Stimulated activated CD8-positive, alpha-beta memory T cell treated with anti-CD3 and anti-CD28 coated beads, Interleukin-2, amount 100 ng/mL, for 48 hours (primary cell): Measurements from ENCODE around the gene AOAH.

Experiments used
- DNase-seq, 2 donors: peaks; one replicate each; pipeline ENCODE4 v3.0.0-alpha.2; 2020; ENCODE audit warnings: low read depth in 2 of 2

The AOAH gene

GRCh38 chr7:36692456-36692855, 31.8 kb downstream of the AOAH start:
- no peak for DNase-seq

DNA sequence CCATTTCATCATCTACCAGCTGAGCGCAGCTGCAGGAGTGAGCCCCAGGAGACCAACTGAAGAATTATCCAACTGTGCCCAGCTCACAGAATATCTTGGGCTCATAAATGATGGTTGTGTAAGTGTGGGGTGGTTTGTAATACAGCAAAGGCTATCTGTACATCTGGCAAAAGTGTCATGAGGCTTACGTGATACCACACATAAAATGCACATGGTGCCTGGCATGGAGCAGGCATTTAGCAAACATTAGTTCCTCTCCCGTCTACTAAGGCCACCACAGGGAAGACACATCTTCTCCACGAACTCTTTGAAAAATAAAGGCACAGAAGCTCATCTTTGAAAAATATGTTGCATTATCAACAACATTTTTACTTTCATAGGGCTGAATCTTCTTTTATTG, 32.3 kb downstream of the AOAH start:
- no peak for DNase-seq

GRCh38 chr7:36690514-36691187, 33.6 kb downstream of the AOAH start:
- DNase-seq: no peak

- no peak for DNase-seq
These were observed 34.3 kb downstream of the AOAH start for GRCh38 chr7:36690041-36690440.

DNA sequence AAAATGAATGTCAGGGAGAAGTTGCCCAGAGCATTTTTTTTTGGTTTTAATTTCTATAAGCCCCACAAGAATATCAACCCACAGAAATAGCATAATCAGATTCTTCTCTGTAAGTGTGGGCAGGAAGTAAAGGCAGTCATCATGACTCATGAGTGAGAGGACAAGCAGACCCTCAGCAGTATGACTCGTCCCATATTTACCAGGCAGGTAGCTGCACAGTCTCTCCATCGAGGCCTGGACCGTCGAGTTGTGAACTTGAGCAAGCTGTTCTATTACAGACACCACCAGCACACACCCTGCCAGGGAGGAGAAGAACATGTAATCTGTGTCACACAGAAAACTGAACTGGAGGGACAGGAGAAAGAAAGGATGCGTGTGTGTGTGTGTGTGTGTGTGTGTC, 37.8 kb downstream of the AOAH start:
- peak; percentile 37 to 48 for DNase-seq

GRCh38 chr7:36684954-36685353, 39.3 kb downstream of the AOAH start:
- no peak for DNase-seq

DNA sequence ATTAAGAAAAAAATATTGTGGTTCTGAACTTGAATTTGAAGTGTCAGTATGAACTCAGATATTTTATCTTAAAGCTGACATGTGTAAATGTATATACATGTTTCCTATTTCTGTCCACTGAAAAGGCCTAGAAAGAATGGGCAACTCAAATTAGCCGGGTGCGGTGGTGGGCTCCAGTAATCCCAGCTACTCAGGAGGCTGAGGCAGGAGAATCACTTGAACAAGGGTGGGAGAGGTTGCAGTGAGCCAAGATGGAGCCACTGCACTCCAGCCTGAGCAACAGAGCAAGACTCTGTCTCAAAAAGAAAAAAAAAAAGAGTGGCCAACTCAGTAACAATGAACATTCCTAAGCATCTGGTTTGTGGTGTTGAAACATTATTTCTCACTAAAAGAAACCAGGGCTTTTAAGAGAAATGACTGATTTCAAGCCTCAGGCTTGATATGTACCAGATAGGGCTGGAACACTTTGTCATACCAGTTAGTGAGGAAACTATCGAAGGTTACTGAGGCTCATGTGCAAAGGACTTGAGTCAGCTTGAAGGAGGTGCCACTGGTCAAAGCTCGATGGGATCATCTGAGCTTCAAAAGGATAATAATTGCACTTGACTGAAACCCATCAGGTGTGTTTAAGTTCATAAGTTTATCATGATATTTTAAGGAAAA, 40.5 kb downstream of the AOAH start:
- no peak for DNase-seq

- no peak for DNase-seq
These were observed 41.2 kb downstream of the AOAH start for GRCh38 chr7:36683111-36683510.

DNA sequence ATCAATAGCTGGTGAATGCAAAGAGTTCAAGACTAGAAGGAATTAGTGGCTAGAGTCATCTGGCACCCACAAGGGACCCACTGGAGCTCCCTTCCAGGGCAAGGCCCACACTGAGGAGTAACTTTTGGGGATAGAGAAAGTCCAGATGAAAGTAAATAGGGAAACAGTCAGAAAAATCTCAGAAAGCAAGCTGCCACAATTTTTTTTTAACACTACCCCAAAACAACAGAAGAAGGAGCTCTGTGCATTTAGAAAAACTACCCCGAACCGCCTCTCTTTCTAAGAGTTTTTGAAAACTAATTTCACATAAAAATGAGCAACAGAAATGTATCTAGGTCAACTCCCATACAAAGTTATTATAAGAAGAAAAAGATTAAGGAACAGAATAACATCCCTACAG, 42.2 kb downstream of the AOAH start:
- no peak for DNase-seq

GRCh38 chr7:36677769-36678437, 46.4 kb downstream of the AOAH start:
- peak in 1 of 2 donors; percentile 52 for DNase-seq

GRCh38 chr7:36673703-36674102, 50.6 kb downstream of the AOAH start:
- no peak for DNase-seq

DNA sequence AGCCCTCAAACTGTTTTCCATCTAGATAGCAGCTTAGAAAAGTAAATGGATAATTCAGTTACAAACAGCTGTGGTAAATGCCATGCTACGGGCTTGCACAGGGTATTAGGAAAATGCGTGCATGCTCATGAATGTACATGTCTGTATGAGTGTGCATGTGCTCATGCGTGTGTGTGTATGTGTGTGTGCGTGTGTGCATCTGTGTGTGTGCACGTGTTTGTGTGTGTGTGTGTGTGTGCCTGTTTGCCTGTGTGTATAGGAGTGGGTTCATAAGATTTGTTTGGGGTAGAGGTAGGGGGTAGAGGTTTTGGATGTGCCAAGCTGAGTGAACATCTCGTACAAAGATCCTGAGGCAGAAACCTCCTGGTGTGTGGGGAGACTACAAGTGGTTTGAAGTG, 52.9 kb downstream of the AOAH start:
- DNase-seq: no peak

DNA sequence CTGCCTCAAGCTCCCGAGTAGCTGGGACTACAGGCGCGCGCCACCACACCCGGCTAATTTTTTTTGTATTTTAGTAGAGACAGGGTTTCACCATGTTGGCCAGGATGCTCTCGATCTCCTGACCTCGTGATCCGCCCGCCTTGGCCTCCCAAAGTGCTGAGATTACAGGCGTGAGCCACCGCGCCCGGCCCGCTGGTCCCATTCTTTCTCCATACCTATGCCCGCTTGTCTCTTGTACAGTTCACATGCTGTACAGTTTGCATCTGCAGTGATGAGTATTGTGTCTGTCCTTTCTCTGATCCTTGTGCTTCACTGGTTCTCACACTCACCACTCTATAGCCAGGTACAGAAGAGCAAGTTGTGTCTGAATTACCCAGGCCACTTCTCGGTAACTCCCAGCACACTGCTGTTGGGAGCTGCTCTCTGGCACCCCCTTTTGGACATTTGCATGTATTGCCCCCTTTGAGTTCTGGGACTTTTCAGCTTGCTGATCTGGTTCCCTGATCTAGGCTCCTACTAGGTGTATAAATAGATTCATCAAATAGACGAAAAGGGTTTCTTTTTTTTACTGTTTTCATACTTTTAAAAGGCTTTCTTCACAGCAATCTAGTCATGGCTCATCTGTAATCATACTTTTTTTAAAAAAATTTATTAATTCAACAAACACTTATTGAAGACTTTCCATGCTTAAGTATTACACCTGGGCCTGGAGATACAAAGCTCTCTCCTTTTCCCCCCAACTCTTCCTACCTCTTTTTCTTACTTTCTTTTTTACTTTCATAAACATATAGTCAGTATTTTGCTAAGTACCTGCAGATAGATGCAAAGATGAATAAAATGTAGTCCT, 53.5 kb downstream of the AOAH start:
- DNase-seq: peak; percentile 34 to 48

DNA sequence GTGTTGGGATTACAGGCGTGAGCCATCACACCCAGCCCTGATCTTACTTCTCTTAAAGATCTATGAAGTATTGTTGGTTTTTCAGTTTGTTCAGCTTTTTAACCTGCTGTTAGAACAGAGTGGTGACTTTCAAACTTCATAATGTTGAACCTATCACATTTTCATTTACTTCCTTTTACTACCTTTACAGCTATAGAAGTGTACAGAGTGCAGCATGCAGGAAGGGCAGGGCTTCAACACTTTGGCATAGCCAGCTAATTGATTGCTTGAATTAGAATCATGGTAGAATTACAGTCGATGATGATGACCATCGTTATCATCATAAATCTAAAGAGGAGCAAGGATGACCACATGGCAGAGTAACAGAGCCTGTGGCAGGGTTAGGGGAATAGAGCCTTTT, 55.5 kb downstream of the AOAH start:
- no peak for DNase-seq

- no peak for DNase-seq
These were observed 56.2 kb downstream of the AOAH start for GRCh38 chr7:36668080-36668479.

DNA sequence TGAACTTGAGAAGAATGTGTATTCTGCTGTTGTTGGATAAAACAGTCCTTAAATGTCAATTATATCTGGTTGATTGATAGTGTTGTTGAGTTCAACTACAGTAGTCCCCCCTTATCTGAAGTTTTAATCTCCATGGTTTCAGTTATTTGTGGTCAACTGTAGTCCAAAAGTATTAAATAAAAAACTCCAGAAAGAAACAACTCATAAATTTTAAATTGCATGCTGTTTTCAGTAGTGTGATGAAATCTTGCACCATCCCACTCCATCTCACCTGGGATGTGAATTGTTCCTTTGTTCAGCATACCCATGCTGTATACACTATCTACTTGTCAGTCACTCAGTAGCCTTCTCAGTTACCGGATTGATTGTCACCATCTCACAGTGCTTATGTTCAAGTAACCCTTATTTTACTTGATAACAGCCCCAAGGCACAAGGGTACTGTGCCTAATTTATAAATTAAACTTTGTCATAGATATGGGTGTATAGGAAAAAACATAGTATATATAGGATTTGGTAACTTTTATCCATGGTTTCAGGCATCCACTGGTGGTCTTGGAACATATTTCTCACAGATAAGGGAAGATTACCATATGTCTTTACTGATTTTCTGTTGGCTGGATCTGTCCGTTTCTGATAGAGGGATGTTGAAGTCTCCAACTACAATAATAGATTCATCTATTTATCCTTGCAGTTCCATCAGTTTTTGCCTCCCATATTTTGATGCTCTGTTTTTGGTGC, 57.1 kb downstream of the AOAH start:
- no peak for DNase-seq

GRCh38 chr7:36663481-36663880, 60.8 kb downstream of the AOAH start:
- DNase-seq: no peak

DNA sequence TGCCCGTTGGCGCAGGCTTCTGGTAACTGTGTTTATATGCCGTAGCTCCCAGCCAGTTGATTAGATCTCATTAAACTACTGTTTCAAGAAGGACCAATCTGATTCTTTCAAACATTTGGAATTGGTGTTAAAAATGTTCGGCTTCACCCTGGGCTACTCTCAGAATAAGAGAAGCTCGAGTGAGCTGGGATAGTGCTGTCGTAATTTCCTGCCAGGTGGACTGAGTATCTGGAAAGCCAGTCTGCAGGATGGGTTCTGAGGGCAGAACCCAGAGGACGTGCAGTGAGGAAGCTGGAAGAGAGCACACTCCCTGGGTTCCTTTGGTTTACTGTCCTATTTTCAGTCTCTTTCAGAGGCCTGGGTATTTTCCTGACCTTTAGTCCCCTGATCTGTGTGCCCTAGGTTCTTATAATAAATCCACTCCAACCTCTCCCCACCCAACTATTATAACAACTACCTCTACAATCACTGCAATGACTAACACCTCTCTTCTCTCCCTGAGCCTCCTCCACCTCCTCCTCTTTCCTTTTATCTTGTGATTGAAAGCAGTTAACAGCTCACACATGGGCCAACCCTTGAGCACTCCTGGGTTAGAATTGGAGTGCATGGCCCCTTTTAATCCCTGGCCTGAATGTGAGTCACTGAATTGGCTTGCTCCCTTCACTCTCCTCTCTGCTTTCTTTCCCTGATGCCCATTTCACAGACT, 63.0 kb downstream of the AOAH start:
- DNase-seq: no peak

GRCh38 chr7:36659638-36660341, 64.5 kb downstream of the AOAH start:
- no peak for DNase-seq

DNA sequence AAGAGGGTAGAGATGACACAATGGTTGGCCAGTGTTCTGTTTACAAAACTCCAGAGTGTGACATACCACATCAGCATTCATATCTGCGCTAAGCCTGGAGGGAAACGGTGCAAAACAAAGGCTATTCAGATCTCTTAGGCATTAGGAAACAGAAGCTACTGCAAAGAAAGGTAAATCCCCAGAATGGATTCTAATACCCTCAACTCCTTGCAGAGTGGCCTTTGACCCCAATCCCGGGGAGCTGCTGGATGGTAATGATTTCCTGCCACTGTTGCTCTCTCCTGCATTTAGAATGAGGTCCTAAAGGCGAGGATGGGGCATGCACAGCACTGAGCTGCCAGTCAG, 65.2 kb downstream of the AOAH start:
- no peak for DNase-seq
